ENCODE measurements around the gene C19orf67.

DNA sequence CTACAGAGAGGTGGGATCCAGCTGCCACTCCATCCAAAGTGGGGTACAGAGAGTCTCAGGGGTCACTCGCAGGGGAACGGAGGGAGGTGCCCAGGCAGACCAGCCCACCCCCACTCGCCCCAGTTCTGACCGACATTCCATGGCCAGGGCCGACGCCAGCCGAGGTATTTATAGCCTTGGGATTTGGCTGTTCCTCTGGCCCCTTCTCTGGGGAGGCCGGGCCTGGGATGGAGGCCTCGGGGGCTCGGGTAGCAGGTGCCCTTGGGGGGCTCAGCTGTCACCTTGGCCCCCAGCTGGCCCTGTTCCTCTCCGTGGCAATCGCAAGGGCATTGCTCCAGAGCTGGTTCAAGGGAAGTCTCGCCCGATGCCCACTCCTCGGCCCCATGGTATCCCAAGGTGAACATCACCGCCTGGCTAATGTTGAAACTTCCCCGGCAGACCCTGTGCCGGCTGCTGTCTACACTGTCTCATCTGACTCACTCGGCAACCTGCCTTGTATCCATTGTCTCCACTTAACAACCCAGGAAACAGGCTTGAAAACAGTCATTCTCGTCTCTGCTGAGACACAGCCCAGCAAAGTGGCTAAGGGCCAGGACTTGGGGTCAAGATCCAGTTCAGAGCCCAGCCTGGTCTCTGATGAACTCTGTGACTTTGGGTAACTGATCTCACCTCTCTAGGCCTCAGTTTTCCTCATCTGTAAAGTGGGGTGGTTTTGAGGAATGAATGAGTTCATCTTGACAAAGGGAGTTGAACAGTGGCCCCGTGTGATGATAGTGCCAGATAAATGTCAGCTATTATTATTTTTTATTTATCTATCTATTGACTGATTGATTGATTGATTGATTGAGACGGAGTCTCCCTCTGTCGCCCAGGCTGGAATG, 22.2 kb upstream of the C19orf67 start:
- TF ChIP-seq CTCF (IDR thresholded peaks at IDR 0.05; ENCODE audit: low read depth, low read length) (no peak), EZH2phosphoT487 (IDR thresholded peaks at IDR 0.05; ENCODE audit: low read depth) (no peak)

Measured in OCI-LY3 (cell line).